KMS-11 (cell line): ENCODE results near the gene NEK1.
"Not testable (repeated sequence)": the region's sequence is repeated elsewhere in the genome, so short reads cannot be mapped to it uniquely, and the experiment has no call there.

Experiments used
- H2AFZ ChIP-seq: fragments of 200-600 bp; sonication (generic); 2 replicates; pipeline ENCODE4 v1.6.1; 2016; ENCODE audit warnings: antibody characterized with exemption, mixed run types, low read depth
- H3K27ac ChIP-seq: fragments of 200-600 bp; sonication (generic); 2 replicates; pipeline ENCODE4 v1.6.1; 2016; ENCODE audit warnings: mild to moderate bottlenecking, mixed run types
- H3K27me3 ChIP-seq: fragments of 200-600 bp; sonication (generic); 2 replicates; pipeline ENCODE4 v1.6.1; 2017; ENCODE audit warnings: mild to moderate bottlenecking, low read depth, mixed run types, moderate library complexity; ENCODE audit not compliant: insufficient read depth
- H3K36me3 ChIP-seq: fragments of 200-600 bp; sonication (generic); 2 replicates; pipeline ENCODE4 v1.6.1; 2017; ENCODE audit warnings: mild to moderate bottlenecking, mixed run types; ENCODE audit not compliant: insufficient read depth
- H3K4me1 ChIP-seq: fragments of 200-600 bp; sonication (generic); 2 replicates; pipeline ENCODE4 v1.6.1; 2016; ENCODE audit warnings: mild to moderate bottlenecking, low read depth, mixed run types; ENCODE audit not compliant: poor library complexity, severe bottlenecking
- H3K4me2 ChIP-seq: fragments of 200-600 bp; sonication (generic); 2 replicates; pipeline ENCODE4 v1.7.0; 2016; ENCODE audit warnings: mild to moderate bottlenecking, mixed run types
- H3K4me3 ChIP-seq: fragments of 200-600 bp; sonication (generic); IDR thresholded peaks from 2 replicates; pipeline ENCODE4 v1.6.1; 2017; ENCODE audit warnings: low read depth, low read length, mixed read lengths; ENCODE audit not compliant: insufficient read depth
- H3K79me2 ChIP-seq: fragments of 200-600 bp; sonication (generic); 2 replicates; pipeline ENCODE4 v1.6.1; 2016; ENCODE audit warnings: low read depth, mixed run types; ENCODE audit not compliant: insufficient read depth
- H3K9ac ChIP-seq: fragments of 200-600 bp; sonication (generic); 2 replicates; pipeline ENCODE4 v1.6.1; 2016; ENCODE audit warnings: mild to moderate bottlenecking, mixed run types
- H4K20me1 ChIP-seq: fragments of 200-600 bp; sonication (generic); 2 replicates; pipeline ENCODE4 v1.6.1; 2016; ENCODE audit warnings: mild to moderate bottlenecking, mixed run types; ENCODE audit not compliant: insufficient read depth
- CTCF ChIP-seq: fragments of 200-600 bp; sonication (generic); conservative IDR thresholded peaks from 2 replicates; pipeline ENCODE4 v1.6.1; 2017; ENCODE audit warnings: low read depth, mild to moderate bottlenecking, antibody characterized with exemption, low read length, moderate library complexity, mixed read lengths

NEK1 gene

GRCh38 chr4:169625886-169626285 lies 13.5 kb upstream of the NEK1 start:
- Histone ChIP-seq H3K4me3 (no peak overlapping the region), H4K20me1 (no peaks in the 10 kb centered on the region), H3K79me2 (peaks cover 69% of the 10 kb centered on the region), H3K4me1 (peaks cover 16% of the 10 kb centered on the region), H3K9ac (no peak overlapping the region), H3K27me3 (no peaks in the 10 kb centered on the region), H3K27ac (no peak overlapping the region), H3K4me2 (no peak overlapping the region), H3K36me3 (no peaks in the 10 kb centered on the region), H2AFZ (no peak overlapping the region)
- no peak for TF ChIP-seq CTCF

GRCh38 chr4:169624012-169624411 lies 11.6 kb upstream of the NEK1 start:
- H3K4me2 ChIP-seq, H3K4me3 ChIP-seq, H3K27ac ChIP-seq, H3K36me3 ChIP-seq, H3K27me3 ChIP-seq, H2AFZ ChIP-seq, H4K20me1 ChIP-seq, H3K9ac ChIP-seq: not testable (repeated sequence)
- Histone ChIP-seq H3K79me2 (peaks cover 65% of the 10 kb centered on the region), H3K4me1 (peaks cover 17% of the 10 kb centered on the region)

DNA sequence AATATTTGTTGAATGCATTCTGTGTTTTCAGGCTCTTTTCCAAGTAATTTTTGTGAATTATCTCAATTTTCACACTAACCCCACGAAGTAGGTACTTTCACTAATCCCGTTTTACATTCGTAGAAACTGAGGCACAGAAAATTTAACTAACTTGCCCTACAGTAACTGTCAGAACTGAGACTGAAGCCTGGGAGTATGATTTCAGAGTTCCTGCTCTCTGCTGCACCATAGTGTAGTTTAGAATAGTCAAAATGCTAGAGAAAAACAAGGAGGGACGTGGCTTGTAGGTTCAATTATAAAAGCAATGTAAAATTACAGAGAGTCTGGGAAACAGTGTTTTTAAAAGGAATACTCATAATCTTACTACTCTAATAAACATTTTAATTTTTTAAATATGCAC lies 10.2 kb upstream of the NEK1 start:
- Histone ChIP-seq H3K4me1 (peaks cover 25% of the 10 kb centered on the region), H4K20me1 (no peaks in the 10 kb centered on the region), H3K79me2 (peaks cover 65% of the 10 kb centered on the region), H3K9ac (peak overlapping the region; percentile 88; the same call in 1 of the 2 replicates), H3K4me2 (peak overlapping the region; percentile 76), H3K36me3 (no peaks in the 10 kb centered on the region), H3K4me3 (no peak overlapping the region), H3K27me3 (no peaks in the 10 kb centered on the region), H2AFZ (no peak overlapping the region), H3K27ac (peak overlapping the region; percentile 93; the same call in 1 of the 2 replicates)
- TF ChIP-seq CTCF, result no peak

DNA sequence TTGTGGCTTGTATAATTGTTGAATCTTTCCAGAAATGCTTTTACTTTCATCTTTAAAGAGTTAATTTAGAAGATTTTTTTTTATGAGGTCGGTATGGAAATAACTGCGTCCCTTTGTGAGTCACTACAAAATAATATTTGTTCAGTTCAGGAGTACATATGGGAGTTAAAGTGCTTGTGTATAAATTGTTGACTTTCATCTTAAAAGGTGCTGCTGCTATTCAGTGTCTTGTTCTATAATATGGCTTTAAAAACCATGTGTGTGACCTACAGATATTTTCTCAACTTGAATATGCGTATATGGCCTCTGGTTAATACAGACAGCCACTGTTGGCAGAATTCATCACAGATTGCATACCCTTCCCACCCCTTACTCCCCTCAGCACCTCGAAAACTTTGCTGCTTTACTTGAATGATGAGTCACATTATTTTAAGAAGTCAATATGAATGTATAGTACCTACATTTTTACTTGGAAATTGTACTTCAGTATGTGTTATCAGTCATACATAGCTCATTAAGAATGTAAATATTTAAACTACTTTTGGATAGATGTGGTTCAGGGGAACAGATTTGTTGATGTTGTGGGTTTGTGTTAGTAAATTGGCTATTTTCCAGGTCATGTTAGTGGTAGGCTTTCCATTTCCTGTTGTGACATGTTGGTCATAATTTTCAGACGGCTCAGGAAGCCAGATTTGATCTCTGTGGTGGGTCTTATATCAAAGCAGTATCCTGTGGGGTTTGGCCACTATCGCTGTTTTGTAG lies 9.5 kb upstream of the NEK1 start:
- TF ChIP-seq CTCF, result no peak
- H4K20me1 ChIP-seq, result no peaks in the 10 kb centered on the region
- H3K27me3 ChIP-seq, result no peaks in the 10 kb centered on the region
- peaks cover 25% of the 10 kb centered on the region for H3K4me1 ChIP-seq
- peak overlapping the region; percentile 93 for H3K27ac ChIP-seq
- H3K9ac ChIP-seq, result peak overlapping the region; percentile 88
- no peak overlapping the region for H2AFZ ChIP-seq
- peaks cover 58% of the 10 kb centered on the region for H3K79me2 ChIP-seq
- no peak overlapping the region for H3K4me3 ChIP-seq
- peak overlapping the region; percentile 76 for H3K4me2 ChIP-seq
- H3K36me3 ChIP-seq, result no peaks in the 10 kb centered on the region

DNA sequence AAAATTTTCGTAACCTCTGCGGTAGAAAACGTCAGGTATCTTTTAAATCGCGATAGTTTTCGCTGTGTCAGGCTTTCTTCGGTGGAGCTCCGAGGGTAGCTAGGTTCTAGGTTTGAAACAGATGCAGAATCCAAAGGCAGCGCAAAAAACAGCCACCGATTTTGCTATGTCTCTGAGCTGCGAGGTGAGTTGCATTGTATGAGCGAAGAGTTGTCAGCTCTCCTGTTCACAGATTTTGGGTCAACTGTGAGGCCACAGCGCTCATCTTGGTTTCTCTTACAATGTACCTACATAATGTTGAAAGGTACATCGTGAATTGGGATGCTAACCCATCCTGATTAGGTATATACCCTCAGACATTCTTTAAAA lies 8.5 kb upstream of the NEK1 start:
- Histone ChIP-seq H2AFZ (peak overlapping the region; percentile 87), H3K27ac (peak overlapping the region; percentile 93), H3K4me2 (peak overlapping the region; percentile 76), H3K79me2 (peaks cover 52% of the 10 kb centered on the region), H3K4me3 (peak overlapping the region; percentile 1), H4K20me1 (no peaks in the 10 kb centered on the region), H3K27me3 (no peaks in the 10 kb centered on the region), H3K9ac (peak overlapping the region; percentile 88), H3K36me3 (no peaks in the 10 kb centered on the region), H3K4me1 (peaks cover 25% of the 10 kb centered on the region)
- TF ChIP-seq CTCF, result no peak
